Mesodermal cell (in vitro differentiated cells): Measurements from ENCODE around the gene RBBP6.

Experiments
- H3K27ac ChIP-seq: 2 replicates; pipeline ENCODE4 v1.7.0; 2013; ENCODE audit warnings: mild to moderate bottlenecking, low read depth, low read length, moderate library complexity; ENCODE audit not compliant: severe bottlenecking
- H3K36me3 ChIP-seq: 2 replicates; pipeline ENCODE4 v1.7.1; 2013; ENCODE audit warnings: mild to moderate bottlenecking, low read length, moderate library complexity; ENCODE audit not compliant: control insufficient read depth, insufficient read depth
- H3K4me1 ChIP-seq: one replicate; pipeline ENCODE4 v1.7.1; 2013; ENCODE audit warnings: mild to moderate bottlenecking, low read length; ENCODE audit not compliant: insufficient read depth, control insufficient read depth, poor library complexity, severe bottlenecking
- H3K4me3 ChIP-seq: 2 replicates; pipeline ENCODE4 v1.7.0; 2013; ENCODE audit warnings: low read length, control low read depth, mild to moderate bottlenecking; ENCODE audit not compliant: insufficient read depth, poor library complexity, severe bottlenecking; ENCODE audit errors: extremely low read depth
- H3K9me3 ChIP-seq: 2 replicates; pipeline ENCODE4 v1.7.1; 2013; ENCODE audit warnings: mild to moderate bottlenecking, low read length, moderate library complexity; ENCODE audit not compliant: control insufficient read depth
- WGBS, 2 experiments: methylation state at CpG; one replicate each; pipeline ENCODE4 v1.1.5; 2013; ENCODE audit warnings: missing lambda C conversion rate in 2 of 2; ENCODE audit not compliant: insufficient coverage in 2 of 2; 5-methylcytosine and 5-hydroxymethylcytosine counted together

RBBP6 gene

DNA sequence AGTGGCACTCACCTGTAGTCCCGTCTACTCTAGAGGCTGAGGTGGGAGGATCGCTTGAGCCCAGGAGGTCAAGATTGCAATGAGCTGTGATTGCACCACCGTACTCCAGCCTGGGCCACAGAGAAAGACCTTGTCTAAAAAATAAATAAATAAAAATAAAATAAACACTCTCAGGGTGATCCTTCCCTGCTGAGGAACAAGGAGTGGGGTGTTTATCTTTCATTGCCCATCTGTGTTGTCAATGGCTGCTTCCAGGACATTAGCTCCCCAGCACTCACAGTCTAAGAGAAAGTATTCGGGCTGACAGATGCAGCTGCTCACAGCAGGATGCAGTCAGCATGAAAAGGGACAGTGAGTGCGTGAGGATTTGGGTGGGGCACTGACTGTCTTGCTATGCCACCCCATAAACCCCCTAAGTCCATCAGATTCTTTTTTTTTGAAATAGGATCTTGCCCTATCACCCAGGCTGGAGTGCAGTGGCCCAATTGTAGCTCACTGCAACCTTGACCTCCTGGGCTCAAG, 31.3 kb upstream of the RBBP6 start:
- Histone ChIP-seq H3K4me1 (no peaks in the 10 kb centered on the region), H3K4me3 (no peak overlapping the region)
- 93% methylated on average over 2 of the region's 5 CpGs; no CpG with 5 or more reads in 1 of the 2 experiments for WGBS, 2 experiments

DNA sequence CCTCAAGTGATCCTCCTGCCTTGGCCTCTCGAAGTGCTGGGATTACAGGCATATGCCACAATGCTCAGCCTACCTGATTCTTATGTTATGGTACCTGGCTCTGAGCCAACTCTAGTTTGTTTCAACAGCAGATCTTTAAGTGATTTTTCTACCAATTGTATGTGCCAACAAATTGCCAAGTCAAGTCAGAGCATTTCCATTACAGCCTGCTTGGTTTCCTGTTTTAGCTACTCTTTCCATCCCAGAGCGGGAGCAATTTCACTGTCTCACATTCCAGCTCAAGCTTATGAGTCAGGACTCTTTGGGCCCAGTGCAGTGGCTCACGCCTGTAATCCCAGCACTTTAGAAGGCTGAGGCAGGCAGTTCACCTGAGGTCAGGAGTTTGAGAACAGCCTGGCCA, 30.8 kb upstream of the RBBP6 start:
- Histone ChIP-seq H3K36me3 (no peaks in the 10 kb centered on the region), H3K4me3 (no peak overlapping the region), H3K9me3 (no peaks in the 10 kb centered on the region), H3K27ac (no peak overlapping the region), H3K4me1 (no peaks in the 10 kb centered on the region)
- 73 to 84% methylated on average over 3 of the region's 3 CpGs for WGBS, 2 experiments

More for the DNA sequence above, 31.3 kb upstream of the RBBP6 start:
- Histone ChIP-seq H3K27ac (no peak overlapping the region), H3K9me3 (no peaks in the 10 kb centered on the region), H3K36me3 (no peaks in the 10 kb centered on the region)

DNA sequence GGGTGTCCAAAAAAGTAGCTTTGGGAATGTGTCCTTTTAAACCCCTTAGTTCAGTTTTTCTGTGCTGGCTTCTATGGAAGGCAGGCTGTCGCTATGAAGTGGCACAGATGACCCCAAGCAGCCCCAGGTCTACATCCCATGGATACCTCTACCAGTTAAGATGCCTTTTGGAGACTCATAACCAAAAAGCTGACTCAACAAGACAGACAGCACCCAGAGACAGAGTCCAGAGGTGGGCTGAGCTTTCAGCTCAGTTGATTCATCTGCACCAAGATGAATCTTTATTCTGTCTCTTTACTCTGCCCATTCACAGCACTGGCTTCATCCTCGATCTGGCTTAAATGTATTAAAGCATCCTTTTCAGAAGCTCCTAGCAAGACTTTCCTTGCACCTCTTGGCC, 29.8 kb upstream of the RBBP6 start:
- Histone ChIP-seq H3K4me1 (no peaks in the 10 kb centered on the region), H3K9me3 (no peaks in the 10 kb centered on the region), H3K27ac (no peak overlapping the region), H3K4me3 (no peak overlapping the region), H3K36me3 (no peaks in the 10 kb centered on the region)
- WGBS, 2 experiments, result 88 to 93% methylated on average over 1 to 2 of the region's 2 CpGs

DNA sequence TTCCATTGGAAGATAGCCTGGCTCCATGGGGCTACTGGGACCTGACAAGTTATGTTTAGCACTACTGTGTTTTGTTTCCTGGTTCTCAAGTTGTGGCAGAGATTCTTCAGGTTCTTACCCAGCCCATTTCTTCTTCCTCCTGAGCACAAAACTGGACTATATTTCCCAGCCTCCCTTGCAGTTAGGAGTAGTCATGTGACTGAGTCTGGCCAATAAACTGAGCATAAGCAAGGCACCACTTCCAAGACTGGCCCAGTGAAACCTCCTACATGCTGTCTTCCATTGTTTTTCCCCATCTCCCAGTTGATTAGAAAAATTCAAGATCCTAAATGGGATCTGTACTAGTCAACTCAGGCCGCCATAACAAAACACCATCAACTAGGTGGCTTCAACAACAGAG, 28.2 kb upstream of the RBBP6 start:
- Histone ChIP-seq H3K9me3 (no peaks in the 10 kb centered on the region), H3K4me3 (no peak overlapping the region), H3K4me1 (no peaks in the 10 kb centered on the region), H3K36me3 (no peaks in the 10 kb centered on the region), H3K27ac (no peak overlapping the region)
- WGBS, 2 experiments, result 80 to 100% methylated on average over 1 of the region's 1 CpG

DNA sequence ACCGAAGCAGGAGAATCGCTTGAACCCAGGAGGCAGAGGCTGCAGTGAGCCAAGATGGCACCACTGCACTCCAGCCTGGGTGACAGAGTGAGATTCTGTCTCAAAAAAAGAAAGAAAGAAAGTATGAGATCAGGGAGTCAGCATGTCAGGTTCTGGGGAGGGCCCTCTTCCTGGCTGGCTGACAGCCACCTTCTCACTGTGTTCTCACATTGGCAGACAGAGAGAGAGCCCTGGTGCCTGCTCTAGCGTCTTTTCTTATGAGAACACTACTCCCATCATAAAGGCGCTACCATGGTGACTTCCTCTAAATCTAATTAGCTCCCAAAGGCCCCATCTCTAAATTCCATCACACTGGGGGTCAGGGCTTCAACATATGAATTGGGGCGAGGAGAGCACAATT, 27.6 kb upstream of the RBBP6 start:
- H3K4me3 ChIP-seq, result no peak overlapping the region
- H3K36me3 ChIP-seq, result no peaks in the 10 kb centered on the region
- WGBS, 2 experiments, result 95 to 96% methylated on average over 3 to 4 of the region's 5 CpGs
- H3K4me1 ChIP-seq, result no peaks in the 10 kb centered on the region
- no peak overlapping the region for H3K27ac ChIP-seq
- no peaks in the 10 kb centered on the region for H3K9me3 ChIP-seq

DNA sequence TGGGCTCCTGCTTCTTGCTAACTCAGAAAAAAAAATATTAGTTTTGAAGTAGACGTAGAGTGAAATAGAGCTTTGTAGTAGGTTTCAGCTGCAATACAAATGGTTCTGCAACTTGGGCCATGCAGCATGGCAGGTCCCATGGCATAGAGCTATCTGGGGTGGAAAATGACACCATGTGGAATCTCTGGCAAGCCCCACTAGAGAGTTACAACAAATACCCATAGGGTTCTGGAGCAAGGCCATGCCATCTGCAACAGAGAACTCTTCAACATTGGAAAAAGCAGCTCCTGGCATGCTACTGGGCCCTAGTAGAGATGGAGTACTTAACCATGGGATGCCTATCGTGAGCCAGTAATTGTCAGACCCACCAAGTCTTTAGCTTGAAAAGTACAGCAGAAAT, 25.3 kb upstream of the RBBP6 start:
- WGBS, 2 experiments, result 94 to 97% methylated on average over 2 of the region's 2 CpGs
- no peak overlapping the region for H3K27ac ChIP-seq
- no peaks in the 10 kb centered on the region for H3K9me3 ChIP-seq
- no peak overlapping the region for H3K4me3 ChIP-seq
- no peaks in the 10 kb centered on the region for H3K36me3 ChIP-seq
- no peaks in the 10 kb centered on the region for H3K4me1 ChIP-seq

DNA sequence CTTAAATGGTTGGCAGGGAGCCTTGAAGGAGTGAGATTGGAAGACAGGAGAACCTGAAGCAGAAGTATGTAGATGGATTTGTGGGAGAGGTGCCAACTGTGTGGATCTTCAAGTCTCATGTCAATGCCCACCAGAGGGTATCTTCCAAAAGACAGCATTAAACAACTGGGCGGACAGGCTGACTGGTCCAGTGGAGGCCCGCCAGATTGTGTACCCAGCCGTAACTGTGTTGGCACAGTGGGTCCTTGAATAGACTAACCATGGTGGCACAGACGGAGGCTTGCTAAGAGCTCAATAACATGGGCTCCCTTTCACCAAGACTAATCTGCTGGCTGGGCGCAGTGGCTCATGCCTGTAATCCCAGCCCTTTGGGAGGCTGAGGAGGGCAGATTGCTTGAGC, 24.2 kb upstream of the RBBP6 start:
- 93 to 97% methylated on average over 3 to 5 of the region's 5 CpGs for WGBS, 2 experiments
- Histone ChIP-seq H3K9me3 (no peaks in the 10 kb centered on the region), H3K27ac (no peak overlapping the region), H3K4me1 (no peaks in the 10 kb centered on the region), H3K4me3 (no peak overlapping the region), H3K36me3 (no peaks in the 10 kb centered on the region)

DNA sequence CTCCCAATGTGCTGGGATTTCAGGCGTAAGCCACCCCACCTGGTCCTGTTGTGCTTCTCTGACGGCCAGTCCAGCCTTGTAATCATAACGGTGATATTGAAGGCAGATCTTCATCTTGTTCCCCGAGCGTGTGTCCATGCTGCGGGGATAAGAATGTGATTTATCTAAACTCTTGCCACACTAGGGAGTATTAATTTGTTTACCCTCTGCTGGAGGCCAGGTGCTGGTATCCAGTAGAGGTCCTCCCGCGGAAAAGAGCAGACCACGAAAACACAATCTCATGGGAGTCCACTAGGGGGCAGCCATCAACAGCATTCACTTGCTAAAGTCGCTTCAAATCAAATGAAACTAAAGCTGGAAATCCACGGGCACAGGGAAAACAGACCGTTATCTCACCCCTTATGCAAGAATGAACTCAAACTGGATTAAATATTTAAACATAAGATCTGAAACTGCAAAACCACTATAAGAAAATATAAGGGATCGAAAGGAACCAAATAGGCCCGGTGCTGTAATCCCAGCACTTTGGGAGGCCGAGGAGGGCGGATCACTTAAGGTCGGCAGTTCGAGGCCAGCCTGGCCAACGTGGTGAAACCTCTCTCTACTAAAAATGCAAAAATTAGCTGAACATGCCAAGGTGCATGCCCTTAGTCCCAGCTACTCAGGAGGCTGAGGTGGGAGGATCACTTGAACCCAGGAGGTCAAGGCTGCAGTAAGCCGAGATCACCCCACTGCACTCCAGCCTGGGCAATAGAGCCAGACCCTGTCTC, 22.3 kb upstream of the RBBP6 start:
- Histone ChIP-seq H3K4me3 (no peak overlapping the region), H3K9me3 (no peaks in the 10 kb centered on the region)

DNA sequence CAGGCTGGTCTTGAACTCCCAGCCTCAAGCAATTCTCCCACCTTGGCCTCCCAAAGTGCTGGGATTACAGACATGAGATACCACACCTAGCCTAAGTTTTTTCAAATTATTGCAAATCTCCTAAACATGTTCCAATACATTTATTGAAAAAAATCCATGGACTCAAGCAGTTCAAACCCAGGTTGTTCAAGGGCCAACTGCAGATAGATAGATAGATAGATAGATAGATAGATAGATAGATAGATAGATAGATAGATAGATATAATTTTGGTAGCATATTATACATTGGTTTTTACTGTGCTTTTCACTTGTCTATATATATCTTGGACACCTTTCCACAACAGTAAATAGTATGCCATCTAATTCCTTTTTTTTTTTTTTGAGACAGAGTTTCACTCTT, 20.9 kb upstream of the RBBP6 start:
- no peak overlapping the region for H3K27ac ChIP-seq
- no peaks in the 10 kb centered on the region for H3K9me3 ChIP-seq
- H3K36me3 ChIP-seq, result no peaks in the 10 kb centered on the region
- peaks cover 4% of the 10 kb centered on the region for H3K4me1 ChIP-seq
- H3K4me3 ChIP-seq, result no peak overlapping the region

More for the DNA sequence above, 22.3 kb upstream of the RBBP6 start:
- no peaks in the 10 kb centered on the region for H3K36me3 ChIP-seq
- H3K4me1 ChIP-seq, result no peaks in the 10 kb centered on the region
- H3K27ac ChIP-seq, result no peak overlapping the region
- 61 to 72% methylated on average over 12 to 13 of the region's 20 CpGs for WGBS, 2 experiments

DNA sequence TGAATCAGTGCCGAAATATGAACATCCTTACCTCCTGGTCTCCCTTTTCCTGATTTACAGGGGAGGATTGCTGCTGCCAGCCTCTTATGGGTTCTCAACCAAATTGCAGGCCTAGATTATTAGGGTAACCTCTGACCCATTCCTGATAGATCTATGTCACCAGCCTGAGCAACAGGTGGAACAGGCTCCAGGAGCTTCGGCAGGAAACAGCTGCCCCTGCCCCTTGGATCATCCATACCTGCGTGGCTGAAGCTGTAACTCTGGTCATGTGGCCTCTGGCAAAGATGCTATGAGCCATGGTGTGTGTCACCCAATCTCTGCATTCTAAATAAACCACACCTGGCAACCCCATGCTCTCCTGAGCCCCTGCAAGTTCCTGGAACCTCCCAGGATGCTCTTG, 18.4 kb upstream of the RBBP6 start:
- WGBS, 2 experiments, result 97 to 100% methylated on average over 1 to 3 of the region's 3 CpGs
- H3K4me1 ChIP-seq, result peaks cover 12% of the 10 kb centered on the region
- H3K27ac ChIP-seq, result no peak overlapping the region
- H3K36me3 ChIP-seq, result no peaks in the 10 kb centered on the region
- no peaks in the 10 kb centered on the region for H3K9me3 ChIP-seq
- H3K4me3 ChIP-seq, result no peak overlapping the region

DNA sequence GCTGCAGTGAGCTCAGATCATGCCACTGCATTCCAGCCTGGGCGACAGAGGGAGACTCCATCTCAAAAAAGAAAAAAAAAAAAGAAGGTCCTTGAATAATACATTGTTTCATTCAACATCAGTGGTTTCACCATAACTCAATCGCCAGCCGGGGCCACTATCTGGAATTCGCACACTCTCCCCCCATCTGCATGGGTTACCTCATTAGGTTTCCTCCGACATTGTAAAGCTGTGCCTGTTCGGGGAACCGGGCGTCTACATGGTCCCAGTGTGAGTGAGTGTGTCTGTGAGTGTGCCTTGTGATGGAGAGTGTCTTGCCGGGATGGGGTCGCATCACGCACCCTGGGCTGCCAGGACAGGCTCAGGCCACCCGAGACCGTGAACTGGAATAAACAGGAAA, 16.6 kb upstream of the RBBP6 start:
- Histone ChIP-seq H3K9me3 (no peaks in the 10 kb centered on the region), H3K36me3 (no peaks in the 10 kb centered on the region), H3K4me1 (peaks cover 12% of the 10 kb centered on the region), H3K4me3 (no peak overlapping the region), H3K27ac (no peak overlapping the region)
- whole genome bisulfite sequencing, 2 experiments, result 98 to 100% methylated on average over 1 to 5 of the region's 13 CpGs
